Right renal cortex interstitium (tissue), 3 donors: ENCODE measurements around the gene TMEM120A. TPM values are rescaled to one million over a fixed set of nuclear protein-coding genes. Genes with fewer than 3 reads are reported as not detected.

Experiments
- polyA plus RNA-seq, 3 donors: library from polyadenylated mRNA; unstranded; fragments of 120-200 nt; gene quantifications; one replicate each; pipeline ENCODE4 v1.2.1, GENCODE V29; 2013; ENCODE audit not compliant: insufficient read length in 3 of 3

Gene TMEM120A
- polyA plus RNA-seq, 3 donors = 50.8 to 63.5 (median 62.2) TPM

Other genes starting within 250 kb of the TMEM120A start
- gene CCL26, start 222.4 kb downstream of the TMEM120A start, polyA plus RNA-seq = not detected
- under 1 TPM in 1 of 3 donors, not detected in 2; 0.36 TPM for gene CCL24, start 180.8 kb downstream of the TMEM120A start, polyA plus RNA-seq
- gene RHBDD2, start 115.6 kb downstream of the TMEM120A start, polyA plus RNA-seq = 10 to 100 TPM; 55.4 to 65.8 (median 55.4) TPM
- 10 to 100 TPM; 53.9 to 56.4 (median 55.2) TPM for gene POR, start 79.4 kb downstream of the TMEM120A start, polyA plus RNA-seq
- 10 to 100 TPM; 42.8 to 54.1 (median 53.0) TPM for gene STYXL1, start 53.4 kb upstream of the TMEM120A start, polyA plus RNA-seq
- 100 to 1,000 TPM; 204 to 221 (median 212) TPM for gene MDH2, start 53.5 kb upstream of the TMEM120A start, polyA plus RNA-seq
- gene SRRM3, start 207.3 kb upstream of the TMEM120A start, polyA plus RNA-seq = 1 to 10 TPM in 2 of 3 donors, under 1 TPM in 1; 0.86 to 2.3 (median 1.1) TPM